ENCODE data around the gene NOTUM.

Gene NOTUM

DNA sequence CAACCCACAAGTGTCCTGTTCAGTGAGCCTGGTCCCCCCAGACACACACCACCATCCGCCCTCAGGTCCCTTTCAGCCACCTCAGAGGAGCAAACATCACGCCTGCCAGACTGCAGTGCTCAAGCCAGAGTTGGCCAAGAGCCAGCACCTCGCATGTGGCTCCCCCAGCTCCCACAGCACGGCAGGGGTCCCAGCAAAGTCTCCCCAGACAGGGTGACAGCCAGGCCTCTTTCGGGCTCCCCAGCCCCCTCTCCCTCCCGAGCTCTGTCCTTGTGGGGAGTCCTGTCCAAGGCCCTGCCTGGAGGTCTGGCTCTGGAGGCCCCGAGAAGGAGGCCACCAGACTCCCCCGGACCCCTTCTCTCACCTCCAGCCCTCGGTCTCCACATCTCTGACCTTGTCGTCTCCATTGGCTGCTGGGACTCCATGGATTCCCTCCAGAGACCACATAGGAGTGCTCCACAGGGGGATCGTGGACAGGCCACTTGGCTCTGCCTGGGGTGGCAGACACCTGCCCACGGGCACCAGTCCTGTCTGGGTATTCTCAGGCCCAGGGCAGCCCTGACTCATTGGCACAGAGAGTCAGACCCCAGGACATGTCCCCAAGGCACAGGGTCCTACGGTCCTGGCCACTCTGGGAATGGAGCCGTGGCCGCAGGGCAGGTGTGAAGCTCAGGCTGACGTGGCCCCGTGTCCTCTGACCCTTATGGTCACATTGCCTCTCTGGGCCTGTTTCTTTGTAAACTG lies 12.2 kb downstream of the NOTUM start:
- no peak overlapping the region for H3K4me3 ChIP-seq (ENCODE audit: low read depth, low read length)
- H3K9me3 ChIP-seq (ENCODE audit: control insufficient read depth, insufficient read depth, low read depth, low read length): no peaks in the 10 kb centered on the region
- TF ChIP-seq FEZF1 (tag by site-specific recombination; IDR thresholded peaks at IDR 0.05) (no peak), ZIC2 (tag by site-specific recombination; IDR thresholded peaks at IDR 0.05) (0 out of 2 replicates have a peak, but pooled peaks have one; percentile 15)
- CTCF ChIA-PET: interaction anchor here (0.9 kb wide), 1 partner anchor 71 kb away, joined by 4 read pairs; no protein-coding TSS in a partner anchor
- no peaks in the 10 kb centered on the region for H3K36me3 ChIP-seq (ENCODE audit: control insufficient read depth in 2 of 2, insufficient read depth in 1 of 2, low read length in 2 of 2)
- H3K27ac ChIP-seq (ENCODE audit: extremely low read depth, low read depth, low read length): no peak overlapping the region
- H3K4me1 ChIP-seq (ENCODE audit: control insufficient read depth, insufficient read depth, low read length): no peaks in the 10 kb centered on the region
- POLR2A ChIA-PET: interaction anchor here (0.7 kb wide), 1 partner anchor 67 kb away, joined by 6 read pairs; no protein-coding TSS in a partner anchor

DNA sequence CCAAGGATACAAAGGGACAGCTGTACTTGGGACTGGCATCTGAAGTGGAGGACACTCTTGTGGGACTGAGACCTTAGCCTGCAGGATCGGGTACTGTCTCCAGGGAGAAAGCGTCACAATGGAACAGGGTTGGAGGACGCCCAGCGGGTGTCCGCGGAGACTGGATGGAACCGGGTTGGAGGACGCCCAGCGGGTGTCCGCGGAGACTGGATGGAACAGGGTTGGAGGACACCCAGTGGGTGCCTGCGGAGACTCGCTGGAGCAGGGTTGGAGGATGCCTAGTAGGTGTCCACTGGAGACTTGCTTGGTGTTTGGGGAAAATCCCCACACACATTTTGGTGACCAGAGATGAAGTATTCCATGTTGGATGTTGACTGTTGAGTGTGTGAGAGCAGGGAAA lies 13.8 kb downstream of the NOTUM start, which contains the start of gene MYADML2:
Gene MYADML2, minus strand, starts transcription at position 45 of the 400 bp plus-strand sequence. CDS start 5,492 bp downstream, outside the sequence.
- Histone ChIP-seq H3K36me3 (ENCODE audit: control insufficient read depth in 2 of 2, insufficient read depth in 1 of 2, low read length in 2 of 2) (no peaks in the 10 kb centered on the region), H3K4me3 (ENCODE audit: low read depth, low read length) (no peak within 1 kb of the TSS), H3K27ac (ENCODE audit: extremely low read depth, low read depth, low read length) (no peak within 1 kb of the TSS), H3K9me3 (ENCODE audit: control insufficient read depth, insufficient read depth, low read depth, low read length) (no peaks in the 10 kb centered on the region), H3K4me1 (ENCODE audit: control insufficient read depth, insufficient read depth, low read length) (no peaks in the 10 kb centered on the region)
- TF ChIP-seq ZNF48 (tag by site-specific recombination; IDR thresholded peaks at IDR 0.05) (no peak), ZNF24 (tag by site-specific recombination; IDR thresholded peaks at IDR 0.05) (no peak), ZNF747 (tag by site-specific recombination; IDR thresholded peaks at IDR 0.05) (no peak), BCL11A (tag by site-specific recombination; IDR thresholded peaks at IDR 0.05; ENCODE audit: low read depth) (no peak), ZNF211 (tag by site-specific recombination; IDR thresholded peaks at IDR 0.05; ENCODE audit: low read depth) (no peak), ZNF629 (tag by site-specific recombination; IDR thresholded peaks at IDR 0.05) (no peak), ZBTB21 (tag by site-specific recombination; IDR thresholded peaks at IDR 0.05) (no peak), ZNF341 (tag by site-specific recombination; IDR thresholded peaks at IDR 0.05; ENCODE audit: low read depth) (no peak), ZNF530 (tag by site-specific recombination; IDR thresholded peaks at IDR 0.05; ENCODE audit: low read depth) (no peak), ZNF626 (tag by site-specific recombination; IDR thresholded peaks at IDR 0.05) (no peak)
- TF ChIP-seq, protein P1, sequence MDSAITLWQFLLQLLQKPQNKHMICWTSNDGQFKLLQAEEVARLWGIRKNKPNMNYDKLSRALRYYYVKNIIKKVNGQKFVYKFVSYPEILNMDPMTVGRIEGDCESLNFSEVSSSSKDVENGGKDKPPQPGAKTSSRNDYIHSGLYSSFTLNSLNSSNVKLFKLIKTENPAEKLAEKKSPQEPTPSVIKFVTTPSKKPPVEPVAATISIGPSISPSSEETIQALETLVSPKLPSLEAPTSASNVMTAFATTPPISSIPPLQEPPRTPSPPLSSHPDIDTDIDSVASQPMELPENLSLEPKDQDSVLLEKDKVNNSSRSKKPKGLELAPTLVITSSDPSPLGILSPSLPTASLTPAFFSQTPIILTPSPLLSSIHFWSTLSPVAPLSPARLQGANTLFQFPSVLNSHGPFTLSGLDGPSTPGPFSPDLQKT (IDR thresholded peaks at IDR 0.05; ENCODE audit: borderline replicate concordance, low read depth, low read length): no peak
- TF ChIP-seq, protein P2, sequence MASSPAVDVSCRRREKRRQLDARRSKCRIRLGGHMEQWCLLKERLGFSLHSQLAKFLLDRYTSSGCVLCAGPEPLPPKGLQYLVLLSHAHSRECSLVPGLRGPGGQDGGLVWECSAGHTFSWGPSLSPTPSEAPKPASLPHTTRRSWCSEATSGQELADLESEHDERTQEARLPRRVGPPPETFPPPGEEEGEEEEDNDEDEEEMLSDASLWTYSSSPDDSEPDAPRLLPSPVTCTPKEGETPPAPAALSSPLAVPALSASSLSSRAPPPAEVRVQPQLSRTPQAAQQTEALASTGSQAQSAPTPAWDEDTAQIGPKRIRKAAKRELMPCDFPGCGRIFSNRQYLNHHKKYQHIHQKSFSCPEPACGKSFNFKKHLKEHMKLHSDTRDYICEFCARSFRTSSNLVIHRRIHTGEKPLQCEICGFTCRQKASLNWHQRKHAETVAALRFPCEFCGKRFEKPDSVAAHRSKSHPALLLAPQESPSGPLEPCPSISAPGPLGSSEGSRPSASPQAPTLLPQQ (tag by site-specific recombination; IDR thresholded peaks at IDR 0.05): no peak
- TF ChIP-seq, protein P3, sequence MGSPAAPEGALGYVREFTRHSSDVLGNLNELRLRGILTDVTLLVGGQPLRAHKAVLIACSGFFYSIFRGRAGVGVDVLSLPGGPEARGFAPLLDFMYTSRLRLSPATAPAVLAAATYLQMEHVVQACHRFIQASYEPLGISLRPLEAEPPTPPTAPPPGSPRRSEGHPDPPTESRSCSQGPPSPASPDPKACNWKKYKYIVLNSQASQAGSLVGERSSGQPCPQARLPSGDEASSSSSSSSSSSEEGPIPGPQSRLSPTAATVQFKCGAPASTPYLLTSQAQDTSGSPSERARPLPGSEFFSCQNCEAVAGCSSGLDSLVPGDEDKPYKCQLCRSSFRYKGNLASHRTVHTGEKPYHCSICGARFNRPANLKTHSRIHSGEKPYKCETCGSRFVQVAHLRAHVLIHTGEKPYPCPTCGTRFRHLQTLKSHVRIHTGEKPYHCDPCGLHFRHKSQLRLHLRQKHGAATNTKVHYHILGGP (tag by site-specific recombination; IDR thresholded peaks at IDR 0.05): no peak
- TF ChIP-seq, protein P4, sequence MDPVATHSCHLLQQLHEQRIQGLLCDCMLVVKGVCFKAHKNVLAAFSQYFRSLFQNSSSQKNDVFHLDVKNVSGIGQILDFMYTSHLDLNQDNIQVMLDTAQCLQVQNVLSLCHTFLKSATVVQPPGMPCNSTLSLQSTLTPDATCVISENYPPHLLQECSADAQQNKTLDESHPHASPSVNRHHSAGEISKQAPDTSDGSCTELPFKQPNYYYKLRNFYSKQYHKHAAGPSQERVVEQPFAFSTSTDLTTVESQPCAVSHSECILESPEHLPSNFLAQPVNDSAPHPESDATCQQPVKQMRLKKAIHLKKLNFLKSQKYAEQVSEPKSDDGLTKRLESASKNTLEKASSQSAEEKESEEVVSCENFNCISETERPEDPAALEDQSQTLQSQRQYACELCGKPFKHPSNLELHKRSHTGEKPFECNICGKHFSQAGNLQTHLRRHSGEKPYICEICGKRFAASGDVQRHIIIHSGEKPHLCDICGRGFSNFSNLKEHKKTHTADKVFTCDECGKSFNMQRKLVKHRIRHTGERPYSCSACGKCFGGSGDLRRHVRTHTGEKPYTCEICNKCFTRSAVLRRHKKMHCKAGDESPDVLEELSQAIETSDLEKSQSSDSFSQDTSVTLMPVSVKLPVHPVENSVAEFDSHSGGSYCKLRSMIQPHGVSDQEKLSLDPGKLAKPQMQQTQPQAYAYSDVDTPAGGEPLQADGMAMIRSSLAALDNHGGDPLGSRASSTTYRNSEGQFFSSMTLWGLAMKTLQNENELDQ (tag by site-specific recombination; IDR thresholded peaks at IDR 0.05; ENCODE audit: low read depth): no peak
- ChIA-PET POLR2A (interaction anchor here (1.0 kb wide), 1 partner anchor 21 kb away, joined by 3 read pairs; no protein-coding TSS in a partner anchor), CTCF (interaction anchor here (1.0 kb wide), 1 partner anchor 73 kb away, joined by 3 read pairs; no protein-coding TSS in a partner anchor)

All from HEK293 (cell line).